Heart left ventricle (tissue), 13 donors: ENCODE results near the gene ABCA12.

Source experiments
- CTCF ChIP-seq, 12 donors: fragments of 200-600 bp; sonication (generic) in 4 of 12; IDR thresholded peaks; one replicate each; pipeline versions ENCODE4 v1.5.0 to v1.8.0; 2018 to 2022; ENCODE audit warnings: antibody characterized with exemption in 12 of 12, mild to moderate bottlenecking in 5 of 12
- POLR2A ChIP-seq, 2 donors: fragments of 450-650 bp; IDR thresholded peaks; one replicate each; pipeline ENCODE4 v1.6.1; 2017; ENCODE audit warnings: antibody characterized with exemption in 2 of 2, mild to moderate bottlenecking in 2 of 2, moderate library complexity in 2 of 2
- donor health status: ischemic (EF 13 %, LVEDD 7.1; RV severe dilation, severe dysfunction).
- donor health status: DM: no; HTN: yes; CAD: no.
- donor health status: DM: no; HTN: no; CAD: no.
- donor health status: ischemic (EF 25% LVEDD 6.9; RV normal size, moderate dysfunction).
- donor health status: ischemic (EF 25% LVEDD 5.7; RV mildly dilated, moderate dysfunction).
- donor health status: ischemic (EF 35%, LVEDD 5.7; RV mildly dilated, moderate dysfunction).
- donor health status: nonischemic (EF 11% LVEDD 7.7; RV severe dilation, severe dysfunction).
- donor health status: DM: yes; HTN: yes; CAD: no.
- donor health status: PGD.
- donor health status: ischemic (EF 29% LVEDD 5.4; RV normal size, mild dysfunction).
- donor health status: nonischemic (EF 23%, LVEDD 6.1; RV moderate dilation, normal function).

GRCh38 chr2:215136669-215137328, 1.6 kb downstream of the ABCA12 start:
- TF ChIP-seq CTCF (IDR thresholded peaks at IDR 0.05), result no peak
- TF ChIP-seq POLR2A (IDR thresholded peaks at IDR 0.05), result no peak
